Mucosa of rectum (tissue), 2 donors: ENCODE results near the gene ADCY3.

Experiments used
- H3K27ac ChIP-seq, 2 donors: one replicate each; pipeline ENCODE4 v1.7.0; 2013; ENCODE audit warnings: inconsistent platforms in 2 of 2, low read depth in 2 of 2, low read length in 2 of 2
- H3K27me3 ChIP-seq, 2 donors: one replicate each; pipeline ENCODE4 v1.7.0; 2013; ENCODE audit warnings: low read length in 2 of 2; ENCODE audit not compliant: control insufficient read depth in 2 of 2, insufficient read depth in 2 of 2
- H3K36me3 ChIP-seq, 2 donors: one replicate each; pipeline ENCODE4 v1.7.0; 2013; ENCODE audit warnings: low read length in 2 of 2; ENCODE audit not compliant: control insufficient read depth in 2 of 2, insufficient read depth in 2 of 2
- H3K4me1 ChIP-seq, 2 donors: one replicate each; pipeline ENCODE4 v1.7.0; 2013; ENCODE audit warnings: low read length in 2 of 2, mild to moderate bottlenecking in 1 of 2; ENCODE audit not compliant: control insufficient read depth in 2 of 2, insufficient read depth in 2 of 2
- H3K4me3 ChIP-seq, 2 donors: one replicate each; pipeline ENCODE4 v1.7.0; 2013; ENCODE audit warnings: low read length in 2 of 2
- H3K9ac ChIP-seq, 2 donors: one replicate each; pipeline ENCODE4 v1.7.0; 2013; ENCODE audit warnings: low read length in 2 of 2, low read depth in 1 of 2, mild to moderate bottlenecking in 1 of 2
- H3K9me3 ChIP-seq, 2 donors: one replicate each; pipeline ENCODE4 v1.7.0; 2013; ENCODE audit warnings: low read length in 2 of 2; ENCODE audit not compliant: control insufficient read depth in 2 of 2
- donor health status: healthy.
- donor health status: Normal muscosa, but diverticular disease.

Gene ADCY3

GRCh38 chr2:24828238-24828996, 91.6 kb downstream of the ADCY3 start:
- H3K27me3 ChIP-seq = no peaks in the 10 kb centered on the region
- H3K9ac ChIP-seq = no peak overlapping the region
- no peak overlapping the region for H3K4me3 ChIP-seq
- no peaks in the 10 kb centered on the region for H3K9me3 ChIP-seq
- peaks cover 0 to 5% of the 10 kb centered on the region in 2 donors for H3K4me1 ChIP-seq
- no peak overlapping the region for H3K27ac ChIP-seq
- H3K36me3 ChIP-seq = peaks cover 2 to 4% of the 10 kb centered on the region in 2 donors

- Histone ChIP-seq H3K4me1 (peaks cover 0 to 5% of the 10 kb centered on the region in 2 donors), H3K27ac (no peak overlapping the region), H3K9me3 (no peaks in the 10 kb centered on the region), H3K4me3 (no peak overlapping the region), H3K27me3 (no peaks in the 10 kb centered on the region), H3K9ac (no peak overlapping the region), H3K36me3 (peaks cover 2 to 4% of the 10 kb centered on the region in 2 donors)
These were observed 92.5 kb downstream of the ADCY3 start for GRCh38 chr2:24827321-24828237.

- peaks cover 0 to 5% of the 10 kb centered on the region in 2 donors for H3K4me1 ChIP-seq
These were observed 93.3 kb downstream of the ADCY3 start for GRCh38 chr2:24826773-24827145.

GRCh38 chr2:24825883-24826772, 93.9 kb downstream of the ADCY3 start:
- no peak overlapping the region for H3K9ac ChIP-seq
- no peak overlapping the region for H3K27ac ChIP-seq
- H3K9me3 ChIP-seq = no peaks in the 10 kb centered on the region
- peaks cover 0 to 5% of the 10 kb centered on the region in 2 donors for H3K4me1 ChIP-seq
- no peak overlapping the region for H3K4me3 ChIP-seq
- H3K36me3 ChIP-seq = peaks cover 10 to 15% of the 10 kb centered on the region in 2 donors
- no peaks in the 10 kb centered on the region for H3K27me3 ChIP-seq

More at GRCh38 chr2:24826773-24827145, 93.3 kb downstream of the ADCY3 start:
- Histone ChIP-seq H3K36me3 (peaks cover 9 to 12% of the 10 kb centered on the region in 2 donors), H3K27ac (no peak overlapping the region), H3K27me3 (no peaks in the 10 kb centered on the region), H3K4me3 (no peak overlapping the region), H3K9ac (no peak overlapping the region), H3K9me3 (no peaks in the 10 kb centered on the region)

- Histone ChIP-seq H3K27me3 (no peaks in the 10 kb centered on the region), H3K4me1 (peaks cover 0 to 5% of the 10 kb centered on the region in 2 donors), H3K27ac (no peak overlapping the region), H3K4me3 (no peak overlapping the region), H3K36me3 (peaks cover 16 to 24% of the 10 kb centered on the region in 2 donors), H3K9ac (no peak overlapping the region), H3K9me3 (no peaks in the 10 kb centered on the region)
These were observed 94.8 kb downstream of the ADCY3 start for GRCh38 chr2:24824966-24825882.

- Histone ChIP-seq H3K27me3 (no peaks in the 10 kb centered on the region), H3K36me3 (peaks cover 20 to 30% of the 10 kb centered on the region in 2 donors), H3K9ac (no peak overlapping the region), H3K9me3 (no peaks in the 10 kb centered on the region), H3K27ac (no peak overlapping the region), H3K4me3 (no peak overlapping the region), H3K4me1 (peaks cover 0 to 5% of the 10 kb centered on the region in 2 donors)
These were observed 95.9 kb downstream of the ADCY3 start for GRCh38 chr2:24824071-24824588.

GRCh38 chr2:24822049-24822706, 97.9 kb downstream of the ADCY3 start:
- Histone ChIP-seq H3K9me3 (no peaks in the 10 kb centered on the region), H3K4me3 (no peak overlapping the region), H3K27ac (no peak overlapping the region), H3K27me3 (no peaks in the 10 kb centered on the region), H3K4me1 (peaks cover 0 to 2% of the 10 kb centered on the region in 2 donors), H3K36me3 (peaks cover 30 to 34% of the 10 kb centered on the region in 2 donors), H3K9ac (no peak overlapping the region)

- no peaks in the 10 kb centered on the region for H3K27me3 ChIP-seq
- no peak overlapping the region for H3K27ac ChIP-seq
- no peak overlapping the region for H3K4me3 ChIP-seq
- no peak overlapping the region for H3K9ac ChIP-seq
- H3K36me3 ChIP-seq = peaks cover 34 to 41% of the 10 kb centered on the region in 2 donors
- H3K9me3 ChIP-seq = no peaks in the 10 kb centered on the region
- H3K4me1 ChIP-seq = no peaks in the 10 kb centered on the region
These were observed 98.6 kb downstream of the ADCY3 start for GRCh38 chr2:24821433-24821891.
